Mesodermal cell (in vitro differentiated cells): ENCODE measurements around the gene SMC5.
"Not testable (repeated sequence)": the region's sequence is repeated elsewhere in the genome, so short reads cannot be mapped to it uniquely, and the experiment has no call there.

Source experiments
- H3K27ac ChIP-seq: 2 replicates; pipeline ENCODE4 v1.7.0; 2013; ENCODE audit warnings: mild to moderate bottlenecking, low read depth, low read length, moderate library complexity; ENCODE audit not compliant: severe bottlenecking
- H3K36me3 ChIP-seq: 2 replicates; pipeline ENCODE4 v1.7.1; 2013; ENCODE audit warnings: mild to moderate bottlenecking, low read length, moderate library complexity; ENCODE audit not compliant: control insufficient read depth, insufficient read depth
- H3K4me1 ChIP-seq: one replicate; pipeline ENCODE4 v1.7.1; 2013; ENCODE audit warnings: mild to moderate bottlenecking, low read length; ENCODE audit not compliant: insufficient read depth, control insufficient read depth, poor library complexity, severe bottlenecking
- H3K4me3 ChIP-seq: 2 replicates; pipeline ENCODE4 v1.7.0; 2013; ENCODE audit warnings: low read length, control low read depth, mild to moderate bottlenecking; ENCODE audit not compliant: insufficient read depth, poor library complexity, severe bottlenecking; ENCODE audit errors: extremely low read depth
- H3K9me3 ChIP-seq: 2 replicates; pipeline ENCODE4 v1.7.1; 2013; ENCODE audit warnings: mild to moderate bottlenecking, low read length, moderate library complexity; ENCODE audit not compliant: control insufficient read depth
- WGBS, 2 experiments: methylation state at CpG; one replicate each; pipeline ENCODE4 v1.1.5; 2013; ENCODE audit warnings: missing lambda C conversion rate in 2 of 2; ENCODE audit not compliant: insufficient coverage in 2 of 2; 5-methylcytosine and 5-hydroxymethylcytosine counted together

SMC5 gene

DNA sequence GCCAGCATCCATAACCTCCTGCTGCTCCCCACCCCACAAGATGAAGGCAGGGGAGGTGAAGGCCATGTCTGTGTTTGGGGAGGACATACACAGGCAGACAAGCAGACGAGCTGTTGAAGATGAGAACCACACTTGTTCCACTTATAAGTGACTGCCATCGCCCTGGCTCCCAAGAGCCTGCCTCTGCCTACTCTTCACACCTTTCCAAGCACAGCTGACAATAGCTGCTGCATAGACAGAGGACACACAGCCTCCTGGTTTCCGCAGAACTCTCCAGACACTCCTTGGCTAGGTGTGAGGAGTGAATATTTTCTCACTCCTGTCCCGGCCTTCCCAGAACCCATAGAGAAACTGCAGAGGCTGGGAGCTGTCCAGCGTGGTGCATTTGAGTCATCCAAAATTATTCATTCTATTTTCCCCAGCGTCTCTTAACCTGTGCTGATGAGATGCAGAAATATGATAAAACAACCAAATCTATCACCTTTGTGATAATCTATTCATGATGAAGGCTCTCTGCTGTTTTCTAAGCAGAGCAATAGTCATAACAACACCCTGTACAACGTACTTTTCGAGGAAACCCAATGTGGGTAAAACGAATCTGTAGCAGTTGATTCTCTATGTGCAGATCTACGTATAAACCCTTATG is 131.0 kb downstream of the SMC5 start:
- Histone ChIP-seq H3K4me1 (peaks cover 7% of the 10 kb centered on the region), H3K27ac (no peak overlapping the region), H3K9me3 (no peaks in the 10 kb centered on the region), H3K36me3 (no peaks in the 10 kb centered on the region), H3K4me3 (no peak overlapping the region)
- 90 to 92% methylated on average over 6 to 7 of the region's 10 CpGs for WGBS, 2 experiments

DNA sequence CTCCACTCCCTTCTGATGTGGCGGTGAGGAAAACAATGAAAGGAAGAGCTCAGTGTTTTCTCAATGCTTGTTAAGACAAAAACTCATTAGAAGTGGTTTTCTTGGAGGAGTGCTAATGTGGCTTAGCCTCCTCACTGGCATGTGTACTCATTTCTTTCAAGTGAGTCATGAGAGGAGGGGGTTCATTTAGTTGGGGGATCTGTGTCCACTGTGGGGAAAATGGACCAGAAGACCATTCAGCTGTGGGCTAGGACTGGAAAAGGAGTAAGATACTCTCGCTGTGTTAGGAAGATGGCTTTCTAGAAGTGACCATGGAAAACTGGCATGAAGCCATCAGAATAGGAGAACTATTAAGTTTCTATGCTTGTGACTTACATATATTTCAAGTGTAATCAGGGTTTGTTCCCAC is 132.2 kb downstream of the SMC5 start:
- Histone ChIP-seq H3K36me3 (no peaks in the 10 kb centered on the region), H3K4me1 (peaks cover 7% of the 10 kb centered on the region), H3K4me3 (no peak overlapping the region), H3K27ac (no peak overlapping the region), H3K9me3 (no peaks in the 10 kb centered on the region)
- WGBS, 2 experiments, result 86 to 94% methylated on average over 1 to 2 of the region's 2 CpGs

DNA sequence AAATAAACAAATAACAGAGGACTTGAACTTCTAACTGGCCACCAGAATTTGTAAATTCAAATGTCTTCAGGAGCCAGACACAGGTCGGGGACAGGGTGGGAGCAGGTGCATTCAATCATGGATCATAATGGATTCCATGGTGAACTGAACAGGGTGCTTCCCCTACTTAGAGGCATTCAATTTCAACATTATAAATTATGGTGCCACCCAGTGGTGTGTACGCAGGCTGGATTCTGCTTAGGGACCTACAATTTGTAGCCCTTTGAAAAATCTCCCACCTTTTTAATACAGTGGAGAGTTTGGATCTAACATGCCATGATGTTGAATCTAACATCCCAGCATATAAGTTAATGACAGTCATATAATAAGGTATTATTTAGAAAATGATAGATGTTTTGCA is 133.4 kb downstream of the SMC5 start:
- Histone ChIP-seq H3K9me3 (no peaks in the 10 kb centered on the region), H3K36me3 (no peaks in the 10 kb centered on the region), H3K4me3 (no peak overlapping the region), H3K4me1 (peaks cover 7% of the 10 kb centered on the region), H3K27ac (no peak overlapping the region)
- WGBS, 2 experiments, result 83 to 88% methylated on average over 1 of the region's 2 CpGs

DNA sequence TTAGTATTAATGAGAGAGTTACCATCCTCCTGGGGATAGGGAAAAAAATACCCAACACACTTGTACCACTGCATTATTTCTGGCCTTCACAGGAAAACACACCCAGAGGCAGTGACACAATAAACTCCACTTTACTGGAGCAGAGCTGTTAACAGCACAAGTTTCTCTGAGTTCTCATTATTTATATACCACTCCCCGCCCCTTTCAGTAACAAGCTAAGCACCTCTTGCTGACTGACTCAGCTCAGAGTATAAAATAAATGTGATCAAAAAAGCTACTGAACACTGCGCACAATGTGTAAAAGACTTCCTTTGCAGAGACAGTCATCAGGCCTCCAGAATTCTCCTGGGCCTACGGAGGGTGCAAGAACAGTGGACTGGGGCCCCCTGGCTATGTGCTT is 134.1 kb downstream of the SMC5 start:
- no peak overlapping the region for H3K4me3 ChIP-seq
- H3K9me3 ChIP-seq, result no peaks in the 10 kb centered on the region
- H3K4me1 ChIP-seq, result peaks cover 7% of the 10 kb centered on the region
- no peak overlapping the region for H3K27ac ChIP-seq
- no peaks in the 10 kb centered on the region for H3K36me3 ChIP-seq
- 91 to 94% methylated on average over 2 of the region's 3 CpGs for WGBS, 2 experiments

DNA sequence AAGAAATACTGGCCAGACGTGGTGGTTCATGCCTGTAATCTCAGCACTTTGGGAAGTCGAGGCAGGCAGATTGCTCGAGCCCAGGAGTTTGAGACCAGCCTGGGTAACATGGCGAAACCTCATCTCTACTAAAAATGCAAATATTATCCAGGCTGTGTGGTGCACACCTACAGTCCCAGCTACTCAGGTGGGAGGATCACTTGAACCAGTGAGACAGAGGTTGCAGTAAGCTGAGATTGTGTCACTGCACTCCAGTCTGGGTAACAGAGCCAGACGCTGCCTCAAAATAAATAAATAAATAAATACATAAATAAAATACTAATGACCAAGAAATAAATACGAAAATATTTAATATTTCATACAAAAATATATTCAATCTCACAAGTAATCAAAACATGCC is 136.9 kb downstream of the SMC5 start:
- no peaks in the 10 kb centered on the region for H3K9me3 ChIP-seq
- peaks cover 2% of the 10 kb centered on the region for H3K4me1 ChIP-seq
- no peak overlapping the region for H3K4me3 ChIP-seq
- no peak overlapping the region for H3K27ac ChIP-seq
- WGBS, 2 experiments, result 78 to 89% methylated on average over 3 to 4 of the region's 6 CpGs
- H3K36me3 ChIP-seq, result no peaks in the 10 kb centered on the region

DNA sequence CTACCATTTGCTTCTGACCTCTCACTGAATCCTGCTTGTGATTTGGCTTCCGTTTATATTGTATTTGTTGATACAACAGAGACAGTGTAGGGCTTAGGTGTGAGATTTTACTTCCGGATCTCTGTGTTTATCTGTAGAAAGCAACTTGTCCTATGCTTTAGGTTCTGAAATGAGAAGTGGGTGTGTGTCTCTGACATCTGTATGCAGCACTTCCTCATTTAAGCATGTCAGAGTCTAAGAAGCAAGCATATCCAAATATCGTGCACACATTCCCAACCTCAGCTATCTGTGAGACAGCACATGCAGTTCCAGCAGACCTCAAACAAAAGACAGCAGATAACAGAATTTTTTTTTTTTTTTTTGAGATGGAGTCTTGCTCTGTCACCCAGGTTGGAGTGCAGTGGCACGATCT is 139.4 kb downstream of the SMC5 start:
- WGBS, 2 experiments, result 90 to 100% methylated on average over 2 to 3 of the region's 4 CpGs
- H3K36me3 ChIP-seq, result no peaks in the 10 kb centered on the region
- no peaks in the 10 kb centered on the region for H3K9me3 ChIP-seq
- no peaks in the 10 kb centered on the region for H3K4me1 ChIP-seq
- H3K27ac ChIP-seq, result no peak overlapping the region
- no peak overlapping the region for H3K4me3 ChIP-seq

DNA sequence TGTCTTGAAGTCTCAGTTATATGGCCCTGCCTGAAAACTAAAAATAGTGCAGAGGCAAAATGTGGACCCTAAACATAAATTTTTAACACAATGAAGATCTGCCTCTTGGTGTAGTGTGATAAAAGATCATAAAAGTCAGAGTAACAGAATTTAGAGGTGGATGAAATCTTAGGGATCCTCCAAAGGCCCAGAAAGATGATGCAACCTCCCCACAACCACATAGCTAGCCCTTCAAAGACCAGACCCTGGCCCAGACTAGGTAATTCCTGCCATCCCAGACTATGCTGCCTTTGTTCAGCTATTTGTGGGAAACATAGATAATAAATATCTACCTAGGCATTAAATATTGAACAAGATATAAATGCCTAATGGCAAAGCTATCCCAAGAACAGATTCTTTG is 140.4 kb downstream of the SMC5 start:
- Histone ChIP-seq H3K4me3 (no peak overlapping the region), H3K4me1 (no peaks in the 10 kb centered on the region), H3K9me3 (no peaks in the 10 kb centered on the region), H3K36me3 (no peaks in the 10 kb centered on the region), H3K27ac (no peak overlapping the region)

DNA sequence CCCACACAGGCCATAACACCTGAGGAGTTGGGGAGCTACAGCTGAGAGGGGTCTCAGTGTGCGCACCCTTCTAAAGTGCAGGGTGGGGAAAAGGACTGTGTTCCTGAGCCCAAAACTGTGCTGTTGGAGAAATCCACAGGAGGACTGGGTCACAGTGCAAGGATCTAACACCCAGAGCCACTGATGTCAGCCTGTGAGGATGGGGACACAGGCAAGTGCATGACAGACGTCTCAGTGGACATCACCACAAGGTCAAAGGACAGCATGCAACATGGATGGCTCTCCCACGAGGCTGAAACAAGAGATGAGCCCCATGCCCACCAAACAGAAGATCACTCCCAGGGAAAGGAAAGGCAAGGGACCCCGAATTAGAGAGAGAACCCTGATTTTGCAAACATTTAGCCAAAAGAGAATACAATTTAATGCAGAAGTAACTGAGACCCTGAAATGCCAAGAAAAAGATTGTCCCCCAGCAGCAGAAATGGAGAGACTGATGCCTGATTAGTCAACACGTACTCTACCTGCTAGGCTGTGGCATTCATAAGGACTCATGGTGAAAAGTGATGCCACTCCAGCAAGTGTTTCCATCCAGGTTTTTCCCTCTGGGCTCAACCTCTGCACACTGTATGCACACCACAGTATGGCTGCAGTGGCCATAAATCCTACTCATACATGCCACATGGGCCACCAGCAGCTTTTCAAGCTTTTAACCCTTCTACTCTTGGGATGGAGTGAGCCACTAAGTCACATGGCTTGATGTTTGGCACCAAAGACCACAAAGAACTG is 141.5 kb downstream of the SMC5 start:
- no peak overlapping the region for H3K27ac ChIP-seq
- H3K4me1 ChIP-seq, result no peaks in the 10 kb centered on the region
- WGBS, 2 experiments, result 88% methylated on average over 4 to 5 of the region's 5 CpGs
- no peaks in the 10 kb centered on the region for H3K36me3 ChIP-seq
- no peaks in the 10 kb centered on the region for H3K9me3 ChIP-seq
- no peak overlapping the region for H3K4me3 ChIP-seq

DNA sequence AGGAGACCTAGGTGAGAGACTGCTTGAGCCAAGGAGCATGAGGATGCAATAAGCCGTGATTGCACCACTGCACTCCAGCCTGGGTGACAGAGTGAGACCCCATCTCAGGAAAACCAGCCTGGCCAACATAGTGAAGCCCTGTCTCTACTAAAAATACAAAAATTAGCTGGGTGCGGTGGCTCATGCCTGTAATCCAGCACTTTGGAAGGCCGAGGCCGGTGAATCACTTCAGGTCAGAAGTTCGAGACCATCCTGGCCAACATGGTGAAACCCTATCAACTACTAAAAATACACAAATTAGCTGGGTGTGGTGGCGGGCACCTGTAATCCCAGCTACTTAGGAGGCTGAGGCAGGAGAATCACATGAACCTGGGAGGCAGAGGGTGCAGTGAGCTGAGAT is 142.5 kb downstream of the SMC5 start:
- H3K4me1 ChIP-seq, H3K9me3 ChIP-seq, H3K27ac ChIP-seq, H3K36me3 ChIP-seq, H3K4me3 ChIP-seq: not testable (repeated sequence)
- 98 to 100% methylated on average over 2 to 5 of the region's 6 CpGs for WGBS, 2 experiments

DNA sequence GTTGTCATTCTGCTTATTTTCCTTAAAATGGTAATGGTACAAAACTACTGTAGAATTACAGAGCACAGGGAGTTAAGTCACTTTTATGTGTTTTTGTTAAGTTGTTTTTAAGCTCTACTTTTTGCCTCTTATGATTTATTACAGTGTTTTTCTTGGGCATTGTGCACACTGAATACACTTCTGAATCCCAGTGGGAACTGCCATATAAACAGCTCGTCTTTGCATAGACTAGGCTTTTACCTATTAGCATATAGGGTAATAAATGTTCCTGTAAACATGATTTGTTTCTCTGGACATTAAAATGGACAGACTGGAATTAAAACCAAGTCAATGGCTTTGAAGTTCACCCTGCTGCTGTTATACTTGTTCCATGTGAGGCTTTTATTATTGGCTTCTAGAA is 143.4 kb downstream of the SMC5 start:
- 80% methylated on average over 1 of the region's 1 CpG; no CpG with 5 or more reads in 1 of the 2 experiments for WGBS, 2 experiments

DNA sequence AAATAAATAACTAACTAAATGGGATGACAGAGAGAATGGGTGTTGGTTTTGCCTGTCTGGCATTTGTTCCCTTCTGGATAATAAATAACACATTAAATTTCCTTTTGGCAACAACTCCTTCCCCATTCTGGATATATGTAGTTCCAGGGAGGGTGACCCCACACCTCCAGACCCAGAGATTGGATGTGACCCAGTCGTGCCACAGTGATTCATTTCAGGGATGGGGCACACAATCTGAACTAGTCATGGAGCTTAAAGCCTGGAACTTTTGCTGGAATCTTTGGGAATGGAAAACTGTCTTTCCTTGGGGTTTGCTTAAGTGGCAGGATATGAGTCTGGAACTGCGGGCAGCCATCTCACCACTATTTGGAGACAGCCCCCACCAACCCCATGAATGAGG is 144.4 kb downstream of the SMC5 start:
- no peaks in the 10 kb centered on the region for H3K9me3 ChIP-seq
- no peaks in the 10 kb centered on the region for H3K36me3 ChIP-seq
- no peak overlapping the region for H3K4me3 ChIP-seq
- no peak overlapping the region for H3K27ac ChIP-seq
- H3K4me1 ChIP-seq, result no peaks in the 10 kb centered on the region
- WGBS, 2 experiments, result 83 to 94% methylated on average over 1 to 2 of the region's 2 CpGs

More for the DNA sequence above, 143.4 kb downstream of the SMC5 start:
- H3K4me3 ChIP-seq, result no peak overlapping the region
- H3K27ac ChIP-seq, result no peak overlapping the region
- no peaks in the 10 kb centered on the region for H3K4me1 ChIP-seq
- H3K9me3 ChIP-seq, result no peaks in the 10 kb centered on the region
- no peaks in the 10 kb centered on the region for H3K36me3 ChIP-seq
